T-helper 2 cell treated with Interferon-gamma antibody and Interleukin-4, amounts not matched to agents 100 ng/mL and 5 ng/mL, for 36 hours (primary cell): Measurements from ENCODE around the gene EMC6. TPM values are rescaled to one million over a fixed set of nuclear protein-coding genes. Genes with fewer than 3 reads are reported as not detected.

Experiments
- intact Hi-C: fragments of 100-400 bp; cut with micrococcal nuclease; formaldehyde crosslinking; loops from one replicate; pipeline ENCODE4 v1.15.1; 2023
- total RNA-seq: library from RNA; stranded (reverse); gene quantifications from 2 replicates; pipeline ENCODE4 v1.2.3, GENCODE V29; 2022

The EMC6 gene
- total RNA-seq: 44.3 and 45.3 TPM in 2 replicates

DNA sequence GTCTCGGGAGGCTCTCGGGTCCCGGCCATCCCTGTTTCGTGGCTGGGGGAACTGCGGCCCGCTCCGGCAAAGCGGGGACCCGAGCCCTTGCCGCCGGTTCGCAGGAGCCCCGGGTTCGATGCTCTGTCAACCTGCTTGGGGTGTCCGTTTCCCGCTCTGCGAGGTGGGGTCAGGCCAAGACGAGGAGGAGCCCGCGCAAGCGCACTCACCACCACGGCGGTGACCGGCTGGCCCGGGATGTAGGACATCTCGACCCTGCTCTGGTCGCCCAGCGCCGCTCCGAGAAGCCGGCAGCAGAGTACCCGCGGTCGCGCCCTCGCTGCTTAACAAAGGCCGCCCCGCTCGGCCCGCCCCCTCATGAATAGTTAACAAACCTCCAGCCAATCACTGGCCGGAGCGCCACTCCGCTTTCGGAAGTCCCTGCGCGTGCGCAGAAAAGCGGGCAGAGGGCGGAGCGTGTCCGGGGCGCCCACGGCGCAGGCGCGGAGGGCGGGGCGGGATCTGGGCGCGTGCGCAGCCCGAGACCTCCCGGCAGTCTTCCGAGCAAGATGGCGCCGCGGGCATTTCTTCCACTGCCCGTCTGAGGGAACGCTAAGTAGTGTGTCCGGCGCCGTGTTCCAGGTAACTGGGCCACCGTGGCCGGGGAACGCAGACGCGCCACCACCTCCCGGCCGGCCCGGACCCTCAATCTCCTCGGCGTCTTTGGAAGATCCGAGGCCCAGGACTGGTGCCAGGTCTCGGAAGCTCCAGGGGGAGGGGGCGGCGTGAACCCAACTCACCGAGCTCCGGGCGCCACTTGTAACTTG, at the start of gene EMC6, which contains the start of gene TAX1BP3:
Gene EMC6 (plus strand): TSS at position 534 of the 806 bp plus-strand sequence. CDS start 335 bp downstream, outside the sequence.
Gene TAX1BP3 (minus strand): TSS at position 300 of the 806 bp plus-strand sequence. CDS start 52 bp downstream, at position 248.
- intact Hi-C loops: loop anchor here (1.0 to 5.0 kb wide), 4 partner anchors 32 to 224 kb away; partner anchors contain the start of genes CAMKK1, CTNS, HASPIN and SHPK

DNA sequence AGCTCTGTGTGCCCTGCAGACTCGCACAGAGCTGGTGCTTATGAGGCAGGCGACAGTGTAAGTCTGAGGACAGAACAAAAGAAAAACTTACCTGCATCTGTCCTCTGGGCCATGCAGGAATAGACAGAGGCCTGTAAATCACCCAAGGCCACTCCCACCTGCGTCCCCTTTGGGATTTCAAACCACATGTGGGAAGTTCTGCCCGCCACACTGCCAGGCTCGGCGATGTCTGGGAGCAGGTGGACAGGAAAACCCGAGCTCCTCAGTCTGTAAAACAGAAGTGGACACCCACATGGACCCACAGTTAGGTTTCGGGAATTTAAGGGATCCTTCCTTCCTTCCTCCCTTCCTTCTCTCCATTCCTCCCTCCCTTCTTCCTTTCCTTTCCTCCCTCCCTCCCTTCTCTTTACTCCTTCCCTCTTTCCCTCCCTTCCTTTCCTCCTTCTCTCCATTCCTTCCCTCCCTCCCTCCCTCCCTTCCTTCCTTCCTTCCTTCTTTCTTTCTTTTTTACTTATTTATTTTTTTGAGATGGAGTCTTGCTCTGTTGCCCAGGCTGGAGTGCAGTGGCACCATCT, 47.4 kb upstream of the EMC6 start:
- intact Hi-C loops: no loop called here

DNA sequence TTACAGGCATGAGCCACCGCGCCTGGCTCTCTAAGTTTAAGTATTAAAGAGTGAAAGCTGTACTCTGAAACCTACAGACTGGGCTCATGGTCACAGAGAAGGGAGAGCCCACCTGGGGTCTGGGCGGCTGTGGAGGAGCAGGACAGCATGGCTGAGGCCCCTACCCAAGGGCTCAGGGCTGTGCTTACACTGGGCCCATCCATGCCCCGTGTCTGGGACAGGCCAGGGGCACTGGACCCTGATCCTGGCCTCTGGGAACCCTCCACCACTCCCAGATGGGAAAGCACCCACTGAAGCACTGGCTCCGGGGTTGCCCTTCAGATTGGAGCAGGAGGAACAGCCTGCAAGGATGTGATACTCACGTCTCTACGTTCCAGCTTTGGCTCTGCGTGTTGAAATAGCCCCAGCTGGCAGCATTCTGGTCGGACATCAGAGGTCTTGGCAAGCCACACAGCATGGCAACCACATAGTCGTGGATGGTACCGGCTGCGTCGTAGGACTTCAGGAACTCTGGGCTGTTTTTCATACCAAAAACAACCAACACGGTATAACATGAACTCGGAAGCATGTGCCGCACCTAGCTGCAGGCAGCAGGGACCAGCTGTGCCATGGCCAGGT, 45.5 kb upstream of the EMC6 start:
- intact Hi-C loops: no loop called here

DNA sequence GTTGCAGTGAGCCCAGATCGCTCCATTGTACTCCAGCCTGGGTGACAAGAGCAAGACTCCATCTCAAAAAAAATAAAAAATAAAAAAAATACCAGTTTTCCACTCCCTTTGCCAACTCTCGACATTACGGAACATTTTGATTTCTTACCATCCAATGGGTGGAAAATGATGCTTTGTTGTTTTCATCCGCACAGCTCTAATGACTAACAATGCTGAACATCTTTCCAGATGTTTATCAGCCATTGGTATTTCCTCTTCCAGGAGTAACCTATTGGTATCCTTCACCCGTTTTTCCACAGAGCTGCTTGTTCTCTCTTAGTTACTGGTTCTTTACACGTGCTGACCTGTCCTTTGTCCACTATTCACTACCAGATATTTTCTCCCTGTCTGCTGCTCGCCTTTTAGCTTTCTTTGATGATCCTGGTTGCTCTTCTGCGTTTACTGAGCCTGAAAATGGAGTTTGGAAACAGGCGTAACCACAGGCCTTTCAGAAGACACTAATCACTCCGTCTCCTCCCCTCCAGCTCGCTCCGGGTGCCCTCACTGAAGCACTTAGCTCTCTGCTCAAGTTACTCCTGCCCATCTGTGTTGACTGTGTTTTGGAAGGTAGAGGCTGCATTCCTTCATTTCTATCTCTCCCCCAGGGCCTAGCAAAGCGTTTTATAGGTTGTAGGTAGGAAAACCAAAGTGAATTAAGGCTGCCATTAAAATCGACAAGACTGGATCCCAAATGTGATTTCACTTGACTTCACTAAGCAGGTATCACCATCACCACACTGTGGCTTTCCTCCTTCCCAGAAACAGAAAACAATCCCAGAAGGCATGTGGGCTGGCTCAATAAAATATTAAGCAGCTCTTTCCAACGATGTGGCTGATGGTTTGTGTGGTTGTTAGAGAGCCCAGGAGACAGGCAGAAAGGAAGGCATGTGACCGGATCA, 41.5 kb upstream of the EMC6 start:
- intact Hi-C loops: no loop called here

DNA sequence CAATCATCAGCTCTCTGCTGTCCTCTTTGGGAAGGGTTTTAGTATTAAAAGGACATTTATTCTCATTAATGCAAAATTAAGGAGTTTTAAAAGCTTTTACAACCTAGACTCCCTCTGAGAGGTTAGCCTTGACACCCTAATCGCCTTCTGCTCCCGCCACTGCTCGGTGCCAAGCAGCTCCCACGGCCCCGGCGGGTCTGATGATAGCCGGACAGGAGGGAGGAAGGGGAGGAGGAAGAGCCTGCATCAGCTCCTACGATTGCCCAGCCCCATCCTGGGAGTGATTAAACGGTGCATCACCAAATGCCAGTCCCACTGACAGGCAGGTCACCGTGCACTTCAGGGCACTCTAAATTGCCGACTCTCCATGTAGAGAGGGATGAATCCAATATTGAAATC, 40.8 kb upstream of the EMC6 start:
- intact Hi-C loops: no loop called here

DNA sequence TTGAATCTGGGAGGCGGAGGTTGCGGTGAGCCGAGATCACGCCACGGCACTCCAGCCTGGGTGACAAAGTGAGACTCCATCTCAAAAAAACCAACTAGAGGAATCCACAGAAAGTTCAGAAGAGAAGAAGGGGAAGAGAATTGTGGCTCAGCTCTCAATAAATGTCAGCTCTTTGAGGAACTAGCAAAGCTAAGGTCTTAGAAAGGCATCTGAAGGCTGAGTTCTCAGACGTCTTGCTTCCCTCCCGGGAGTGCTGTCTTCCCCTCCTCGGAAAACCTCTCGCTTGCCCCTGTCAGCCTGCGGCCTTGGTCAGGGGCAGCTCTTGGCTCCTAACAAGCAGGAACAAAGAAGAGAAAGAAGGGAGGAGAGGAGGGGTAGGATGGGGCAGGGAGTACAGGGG, 37.8 kb upstream of the EMC6 start:
- intact Hi-C loops: loop anchor here (10.0 kb wide), 1 partner anchor 816 kb away; no protein-coding TSS in a partner anchor

DNA sequence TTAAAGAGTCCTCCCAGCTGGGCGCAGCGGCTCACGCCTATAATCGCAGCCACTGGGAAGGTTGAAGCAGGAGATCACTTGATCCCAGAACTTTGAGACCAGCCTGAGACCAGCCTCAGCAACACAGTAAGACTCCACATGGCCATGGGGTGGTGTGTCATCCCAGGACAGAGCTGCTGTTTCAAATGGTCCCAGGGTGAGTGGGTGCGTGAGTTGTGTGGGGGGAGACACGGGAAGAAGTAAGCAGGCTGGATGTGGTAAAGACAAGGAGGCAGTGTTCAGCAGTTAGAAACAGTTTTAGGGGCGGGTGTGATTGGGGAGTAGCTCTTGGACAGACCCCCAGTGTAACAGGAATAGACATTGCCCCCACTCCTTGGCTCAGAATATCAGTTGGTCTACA, 36.3 kb upstream of the EMC6 start:
- intact Hi-C loops: loop anchor here (10.0 kb wide), 1 partner anchor 817 kb away; no protein-coding TSS in a partner anchor

DNA sequence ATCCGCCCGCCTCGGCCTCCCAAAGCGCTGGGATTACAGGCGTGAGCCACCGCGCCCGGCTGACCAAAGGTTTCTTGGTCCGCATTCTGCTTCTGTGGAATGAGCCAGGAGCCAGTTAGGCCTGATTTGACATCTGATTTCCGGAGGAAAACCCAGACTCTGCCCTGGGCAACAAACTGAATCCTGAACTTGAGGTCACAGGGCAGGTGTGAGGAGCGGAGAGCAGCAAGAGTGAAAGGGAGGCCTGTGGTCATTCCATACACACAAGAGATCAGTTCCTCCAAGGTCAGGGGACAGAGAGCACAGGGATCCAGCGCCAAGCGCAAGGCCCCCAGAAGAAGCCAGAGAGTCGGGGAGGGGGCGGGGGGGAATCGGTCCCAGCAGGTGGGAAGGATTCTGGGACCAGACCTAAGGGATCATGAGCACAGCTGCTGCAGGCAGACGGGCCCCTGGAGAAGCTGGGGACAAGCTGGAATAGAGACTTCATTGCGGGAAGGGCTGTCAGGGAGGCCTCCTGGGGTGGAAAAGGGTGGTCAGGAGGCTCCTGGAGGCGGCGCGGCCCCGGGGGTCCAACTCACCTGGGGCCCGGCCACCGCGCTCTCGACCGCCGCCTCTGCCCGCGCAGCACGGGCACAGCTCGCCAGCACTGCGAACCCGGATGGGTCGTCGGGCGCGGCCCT, 33.0 kb upstream of the EMC6 start:
- intact Hi-C loops: loop anchor here (1.0 to 10.0 kb wide), 3 partner anchors 33 to 821 kb away; partner anchors contain the start of genes EMC6, HASPIN and TAX1BP3

DNA sequence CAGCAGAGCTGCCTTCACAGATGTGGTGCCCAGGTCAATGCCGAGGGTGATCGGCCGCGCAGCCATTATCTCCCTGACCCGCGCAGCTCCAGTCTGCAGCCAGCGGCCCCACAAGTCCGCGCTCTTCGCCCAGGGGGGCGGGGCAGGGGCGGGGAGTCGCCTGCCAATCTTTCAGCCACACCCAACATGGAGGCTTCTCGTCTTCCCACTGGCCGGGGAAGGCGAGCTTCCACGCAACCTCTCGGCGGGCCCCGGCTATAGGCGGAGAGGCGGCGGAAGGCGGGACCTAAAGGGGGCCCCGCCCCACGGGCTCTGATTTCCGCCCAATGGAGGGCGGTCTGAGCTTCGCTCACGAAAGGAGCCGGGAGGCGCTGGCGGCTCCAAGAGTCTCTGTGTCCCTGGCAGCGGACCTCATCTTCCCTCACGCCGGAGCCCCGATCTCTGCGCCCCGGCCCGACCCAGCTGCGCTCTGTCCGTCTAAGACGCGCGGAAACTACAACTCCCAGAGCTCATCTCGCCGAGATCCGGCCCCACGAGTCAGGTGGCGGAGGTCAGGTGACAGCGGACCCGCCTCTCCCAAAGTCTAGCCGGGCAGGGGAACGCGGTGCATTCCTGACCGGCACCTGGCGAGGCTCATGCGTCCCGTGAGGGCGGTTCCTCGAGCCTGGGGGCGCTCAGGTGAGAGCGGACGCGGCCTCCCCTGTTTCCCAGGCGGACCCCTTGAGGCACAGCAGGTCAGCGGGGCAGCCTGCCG, 32.3 kb upstream of the EMC6 start, which contains the start of the genes CTNS and SHPK:
Gene CTNS (plus strand): TSS at position 607 of the 754 bp plus-strand sequence. CDS start 3,447 bp downstream, outside the sequence.
Gene SHPK (minus strand): TSS at position 97 of the 754 bp plus-strand sequence. CDS start 31 bp downstream, at position 66.
- intact Hi-C loops: loop anchor here (1.0 to 10.0 kb wide), 3 partner anchors 32 to 822 kb away; partner anchors contain the start of genes EMC6, HASPIN and TAX1BP3

DNA sequence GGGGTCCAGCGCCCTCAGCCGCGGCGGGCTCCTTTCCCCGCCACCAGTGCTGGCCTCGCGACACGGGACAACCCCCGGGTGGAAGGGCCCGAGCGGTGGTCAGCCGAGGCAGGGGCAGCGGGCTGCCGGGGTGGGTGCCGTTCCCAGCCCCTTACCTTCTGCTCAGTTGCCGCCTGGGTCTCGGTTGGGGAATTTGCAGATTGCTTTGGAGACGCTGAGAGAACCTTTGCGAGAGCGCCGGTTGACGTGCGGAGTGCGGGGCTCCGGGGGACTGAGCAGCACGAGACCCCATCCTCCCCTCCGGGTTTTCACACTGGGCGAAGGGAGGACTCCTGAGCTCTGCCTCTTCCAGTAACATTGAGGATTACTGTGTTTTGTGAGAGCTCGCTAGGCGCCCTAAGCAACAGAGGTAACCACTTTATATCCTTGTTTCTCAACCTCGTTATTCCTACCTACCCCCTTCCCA, 31.7 kb upstream of the EMC6 start:
- intact Hi-C loops: loop anchor here (1.0 to 10.0 kb wide), 3 partner anchors 31 to 822 kb away; partner anchors contain the start of genes EMC6, HASPIN and TAX1BP3

DNA sequence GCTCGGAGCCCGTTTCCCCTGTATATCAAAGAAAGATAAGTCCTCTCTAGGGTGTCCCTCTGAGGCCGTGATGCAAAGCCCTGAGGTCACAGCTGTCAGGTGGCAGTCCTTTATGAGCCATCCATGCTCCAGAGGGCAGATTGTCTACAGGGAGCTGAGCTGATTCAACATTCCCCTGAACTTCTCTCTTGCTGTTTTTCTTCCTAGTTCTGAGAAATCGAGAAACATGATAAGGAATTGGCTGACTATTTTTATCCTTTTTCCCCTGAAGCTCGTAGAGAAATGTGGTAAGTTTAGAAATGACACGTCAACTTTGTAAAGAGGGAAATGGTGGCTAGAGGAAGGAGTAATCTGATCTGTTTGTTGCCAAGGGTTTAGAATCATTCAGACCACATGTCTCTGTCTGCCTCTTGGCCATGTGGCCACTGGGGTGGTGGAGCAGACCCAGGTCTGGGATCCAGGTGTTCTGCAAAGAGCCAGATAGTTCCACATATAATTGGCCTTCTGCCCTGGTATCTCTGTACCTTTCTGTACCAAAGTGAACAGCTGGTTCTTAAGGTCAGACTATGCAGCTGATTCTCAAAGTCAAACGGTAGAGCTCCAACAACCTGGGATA, 28.5 kb upstream of the EMC6 start:
- intact Hi-C loops: loop anchor here (1.0 to 10.0 kb wide), 2 partner anchors 23 to 825 kb away; no protein-coding TSS in a partner anchor

DNA sequence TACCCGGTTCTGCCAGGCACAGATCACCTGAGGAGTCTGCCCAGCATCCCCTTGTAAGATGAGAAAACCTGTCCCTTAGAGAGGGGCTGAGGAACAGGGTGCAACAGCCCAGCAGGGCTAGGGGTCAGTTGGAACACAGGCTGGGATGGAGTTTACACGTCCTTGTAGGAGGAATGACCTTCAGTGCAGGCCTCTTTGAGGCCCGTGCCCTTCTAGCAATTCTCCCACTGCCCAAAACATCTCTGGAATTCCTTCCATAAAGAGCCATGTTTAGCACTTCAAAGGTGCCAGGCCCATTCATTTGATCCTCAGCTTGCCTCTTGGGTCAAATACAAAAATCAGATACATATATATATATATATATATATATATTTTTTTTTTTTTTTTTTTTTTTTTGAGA, 27.6 kb upstream of the EMC6 start:
- intact Hi-C loops: no loop called here

DNA sequence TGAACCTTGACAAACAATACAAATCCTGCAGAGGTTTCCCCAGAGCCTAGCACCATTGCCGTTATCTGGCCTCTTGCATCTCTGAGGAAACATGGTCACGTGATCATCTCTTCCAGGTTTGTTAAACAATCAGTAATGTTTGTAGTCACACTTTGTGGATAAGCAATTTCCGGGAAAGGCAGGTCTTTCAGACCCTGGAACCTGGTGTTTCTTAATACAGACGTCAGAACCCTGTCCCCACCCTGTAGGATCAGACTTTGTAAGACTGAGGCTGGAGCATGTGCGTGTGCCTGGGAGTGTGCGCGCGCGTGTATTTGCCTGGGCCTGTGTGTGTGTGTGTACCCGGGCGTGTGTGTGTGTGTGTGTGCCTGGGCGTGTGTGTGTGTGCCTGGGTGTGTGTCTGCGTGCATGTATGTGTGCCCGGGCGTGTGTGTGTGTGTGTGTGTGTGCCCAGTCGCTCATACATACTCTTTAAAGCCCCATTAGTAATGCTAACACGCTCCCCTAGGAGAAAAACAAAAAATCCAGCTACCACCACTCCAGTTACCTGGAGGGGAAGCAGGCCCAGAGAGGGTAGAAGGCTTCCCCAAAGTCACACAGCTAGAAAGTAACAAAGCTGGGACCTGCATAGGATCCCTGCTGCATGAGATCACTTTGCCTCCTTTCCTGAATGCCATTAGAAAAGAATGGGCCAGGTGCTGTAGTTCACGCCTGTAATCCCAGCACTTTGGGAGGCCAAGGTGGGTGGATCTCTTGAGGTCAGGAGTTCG, 26.7 kb upstream of the EMC6 start:
- intact Hi-C loops: no loop called here

DNA sequence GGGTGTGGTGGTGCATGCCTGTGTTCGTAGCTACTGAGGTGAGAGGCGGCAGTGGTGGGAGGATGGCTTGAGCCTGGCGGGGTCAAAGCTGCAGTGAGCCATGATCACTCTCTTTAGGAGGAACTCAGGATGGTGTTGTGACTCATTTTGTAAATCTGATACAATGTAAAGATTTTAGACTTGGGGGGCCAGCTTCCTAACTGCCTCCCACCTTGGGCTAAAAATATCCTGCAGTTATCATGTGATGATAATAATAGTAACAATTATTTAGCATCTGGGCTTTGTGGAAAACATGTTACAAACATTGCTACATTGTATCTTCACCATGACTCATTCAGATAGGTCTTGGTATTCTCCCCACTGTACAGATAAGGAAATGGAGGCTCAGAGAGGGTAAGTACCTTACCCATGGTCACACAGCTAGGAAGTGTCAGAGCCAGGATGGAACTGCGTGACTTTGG, 24.7 kb upstream of the EMC6 start:
- intact Hi-C loops: no loop called here

DNA sequence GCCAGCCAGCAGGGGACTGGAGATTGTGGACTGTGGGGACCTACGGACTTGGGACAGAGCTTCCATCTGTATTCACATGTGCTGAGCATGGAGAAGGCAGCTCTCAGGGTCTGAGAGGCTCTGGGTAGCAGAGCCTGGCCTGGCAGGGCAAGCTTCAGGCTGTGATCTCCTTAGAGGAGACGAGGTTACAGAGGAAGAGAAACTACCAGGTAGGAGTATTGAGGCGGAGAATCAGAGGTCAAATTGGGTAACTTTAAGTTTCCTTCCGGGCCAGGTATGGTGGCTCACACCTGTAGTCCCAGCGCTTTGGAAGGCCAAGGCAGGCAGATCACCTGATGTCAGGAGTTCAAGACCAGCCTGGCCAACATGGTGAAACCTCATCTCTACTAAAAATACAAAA, 23.3 kb upstream of the EMC6 start:
- intact Hi-C loops: loop anchor here (5.0 kb wide), 1 partner anchor 598 kb away; no protein-coding TSS in a partner anchor

DNA sequence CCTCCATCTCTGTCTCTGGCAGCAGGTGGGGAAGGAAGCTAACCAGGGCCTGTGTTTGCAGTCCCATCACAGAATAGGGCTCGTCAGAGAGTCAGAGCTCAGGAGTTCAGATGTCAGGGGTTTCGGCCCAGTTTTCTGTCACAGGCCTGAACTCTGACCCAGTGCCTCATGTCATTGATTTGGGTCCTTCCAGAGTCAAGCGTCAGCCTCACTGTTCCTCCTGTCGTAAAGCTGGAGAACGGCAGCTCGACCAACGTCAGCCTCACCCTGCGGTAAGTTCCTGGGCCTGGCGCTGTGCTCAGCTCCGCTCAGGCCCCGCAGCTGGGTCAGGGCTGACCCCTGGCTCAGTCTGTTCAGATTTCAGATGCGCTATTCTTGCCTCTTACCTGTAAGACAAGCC, 21.4 kb upstream of the EMC6 start:
- intact Hi-C loops: loop anchor here (5.0 kb wide), 1 partner anchor 600 kb away; no protein-coding TSS in a partner anchor
